Duodenal mucosa (tissue), 2 donors: ENCODE results near the gene EPHA2.
A peak's percentile ranks its signal among the peaks of the same experiment; 100 is the strongest.

Source experiments
- H3K27ac ChIP-seq: one replicate; pipeline ENCODE4 v1.7.0; 2013; ENCODE audit warnings: low read depth, low read length
- H3K27me3 ChIP-seq, 2 donors: one replicate each; pipeline ENCODE4 v1.7.0; 2013; ENCODE audit warnings: low read length in 2 of 2, control low read depth in 1 of 2; ENCODE audit not compliant: insufficient read depth in 2 of 2, control insufficient read depth in 1 of 2
- H3K36me3 ChIP-seq, 2 donors: one replicate each; pipeline ENCODE4 v1.7.0; 2013; ENCODE audit warnings: low read length in 2 of 2, control low read depth in 1 of 2; ENCODE audit not compliant: insufficient read depth in 2 of 2, control insufficient read depth in 1 of 2
- H3K4me1 ChIP-seq, 2 donors: one replicate each; pipeline ENCODE4 v1.7.0; 2013; ENCODE audit warnings: low read length in 2 of 2, control low read depth in 1 of 2; ENCODE audit not compliant: insufficient read depth in 2 of 2, control insufficient read depth in 1 of 2
- H3K4me3 ChIP-seq, 2 donors: one replicate each; pipeline ENCODE4 v1.7.0; 2013; ENCODE audit warnings: low read length in 2 of 2, low read depth in 1 of 2
- H3K9ac ChIP-seq, 2 donors: one replicate each; pipeline ENCODE4 v1.7.0; 2013; ENCODE audit warnings: low read length in 2 of 2, low read depth in 1 of 2
- H3K9me3 ChIP-seq, 2 donors: one replicate each; pipeline ENCODE4 v1.7.0; 2013; ENCODE audit warnings: low read length in 2 of 2, control low read depth in 1 of 2; ENCODE audit not compliant: control insufficient read depth in 1 of 2

The EPHA2 gene

GRCh38 chr1:16161717-16162116, 5.8 kb upstream of the EPHA2 start:
- peak overlapping the region in 1 of 2 donors; percentile 1 for H3K9ac ChIP-seq
- no peaks in the 10 kb centered on the region for H3K36me3 ChIP-seq
- peaks cover 16 to 30% of the 10 kb centered on the region in 2 donors for H3K4me1 ChIP-seq
- no peak overlapping the region for H3K27ac ChIP-seq
- H3K4me3 ChIP-seq: no peak overlapping the region
- no peaks in the 10 kb centered on the region for H3K9me3 ChIP-seq
- H3K27me3 ChIP-seq: no peaks in the 10 kb centered on the region

DNA sequence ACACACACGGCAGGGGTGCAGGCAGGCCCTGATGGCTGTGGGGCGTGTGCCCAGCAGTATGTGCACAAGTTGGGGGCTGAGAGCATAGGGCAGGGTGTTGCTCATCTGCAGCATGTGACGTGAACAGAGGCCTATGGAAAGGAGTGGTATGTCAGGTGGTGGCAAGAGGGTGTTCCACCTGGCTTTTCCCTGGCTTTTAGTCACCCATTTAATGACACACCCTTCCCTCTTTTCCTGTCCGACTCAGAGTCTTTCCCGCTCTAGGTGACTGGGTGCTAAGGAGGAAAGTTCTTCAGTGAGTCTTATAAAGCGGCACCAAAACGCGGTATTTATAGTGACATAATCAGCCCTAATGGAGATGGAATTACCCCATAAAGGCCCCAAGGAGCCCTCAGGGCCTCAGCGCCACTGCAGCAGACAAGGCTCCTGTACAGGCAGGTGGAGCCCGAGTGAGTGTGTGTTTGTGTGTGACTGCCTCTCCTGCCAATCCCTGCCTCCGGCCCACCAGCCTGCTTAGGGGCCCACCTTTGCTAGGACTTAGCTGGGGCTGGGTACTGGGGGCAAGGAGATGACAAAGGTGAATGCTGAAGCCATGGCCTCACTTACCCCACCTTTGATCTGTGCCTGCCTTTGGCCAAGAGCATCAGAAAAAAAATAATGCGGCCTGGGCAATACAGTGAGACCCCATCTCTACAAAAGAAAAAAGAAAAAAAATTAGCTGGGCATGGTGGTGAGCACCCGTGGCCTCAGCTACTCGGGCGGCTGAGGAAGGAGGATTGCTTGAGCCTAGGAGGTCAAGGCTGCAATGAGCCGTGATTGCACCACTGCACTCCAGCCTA, 3.3 kb upstream of the EPHA2 start:
- Histone ChIP-seq H3K9ac (peak overlapping the region in 1 of 2 donors; percentile 8), H3K4me3 (no peak overlapping the region), H3K27me3 (no peaks in the 10 kb centered on the region), H3K4me1 (peaks cover 16 to 32% of the 10 kb centered on the region in 2 donors), H3K36me3 (no peaks in the 10 kb centered on the region), H3K27ac (no peak overlapping the region), H3K9me3 (no peaks in the 10 kb centered on the region)

DNA sequence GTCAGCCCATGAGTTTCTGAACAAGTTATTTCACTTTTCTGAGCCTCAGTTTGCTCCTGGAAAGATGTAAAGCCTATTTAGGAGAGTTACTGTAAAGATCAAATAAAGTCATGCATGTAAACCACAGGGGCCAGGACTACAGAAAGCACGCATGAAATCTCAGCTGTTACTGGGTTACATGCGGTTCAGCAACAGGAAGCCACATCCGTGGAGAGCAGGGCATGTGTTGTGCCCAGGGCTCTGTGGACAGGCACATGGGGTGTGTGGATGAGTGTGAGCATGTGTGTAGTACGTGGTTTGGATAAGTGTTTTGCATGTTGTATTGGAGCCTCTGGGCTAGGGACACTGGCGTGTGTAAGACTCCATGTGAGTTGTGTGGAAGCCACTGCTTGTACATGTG, 2.2 kb upstream of the EPHA2 start:
- Histone ChIP-seq H3K9ac (no peak overlapping the region), H3K36me3 (no peaks in the 10 kb centered on the region), H3K4me3 (no peak overlapping the region), H3K27me3 (peaks cover 0 to 3% of the 10 kb centered on the region in 2 donors), H3K4me1 (peaks cover 28 to 43% of the 10 kb centered on the region in 2 donors), H3K27ac (no peak overlapping the region), H3K9me3 (no peaks in the 10 kb centered on the region)

DNA sequence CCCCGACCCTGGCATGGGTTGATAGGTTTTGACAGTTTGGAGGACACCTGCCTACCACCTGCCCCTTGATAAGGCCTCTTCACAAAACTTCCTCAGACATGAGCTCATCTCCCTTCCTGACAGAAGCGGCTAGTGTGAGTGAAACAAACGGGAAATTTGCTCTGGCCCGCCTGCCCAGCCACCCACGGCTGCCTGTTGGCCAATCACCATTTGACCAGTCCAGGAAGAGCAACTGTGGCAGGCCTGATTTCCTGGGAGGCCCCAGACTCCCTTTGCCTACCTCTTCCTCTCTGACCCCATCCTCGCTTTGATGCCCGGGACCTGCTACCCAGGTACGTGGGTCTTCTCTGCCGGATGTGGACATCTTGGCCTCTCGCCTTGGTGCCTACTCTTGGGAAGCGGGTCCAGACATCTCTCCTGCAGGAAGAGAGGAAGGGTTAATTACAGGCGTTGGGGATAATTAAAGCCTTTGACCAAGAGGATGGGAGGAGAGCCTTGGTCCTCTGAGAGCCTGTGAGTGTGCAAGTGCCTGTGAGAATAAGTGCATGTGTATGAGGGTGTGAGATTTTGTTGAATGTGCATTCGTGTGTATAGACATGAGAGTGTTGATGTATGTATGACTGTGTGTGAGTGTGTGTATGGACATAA, 1.1 kb upstream of the EPHA2 start:
- Histone ChIP-seq H3K9me3 (no peaks in the 10 kb centered on the region), H3K27me3 (peaks cover 0 to 3% of the 10 kb centered on the region in 2 donors), H3K9ac (no peak overlapping the region), H3K27ac (no peak overlapping the region), H3K4me3 (no peak overlapping the region), H3K4me1 (peaks cover 25 to 37% of the 10 kb centered on the region in 2 donors), H3K36me3 (no peaks in the 10 kb centered on the region)

GRCh38 chr1:16153999-16154673, 1.7 kb downstream of the EPHA2 start:
- peaks cover 31 to 35% of the 10 kb centered on the region in 2 donors for H3K4me1 ChIP-seq
- H3K27me3 ChIP-seq: peaks cover 0 to 3% of the 10 kb centered on the region in 2 donors
- no peaks in the 10 kb centered on the region for H3K9me3 ChIP-seq
- H3K4me3 ChIP-seq: peak overlapping the region; percentile 77
- H3K36me3 ChIP-seq: peaks cover under 1 to 21% of the 10 kb centered on the region in 2 donors
- H3K9ac ChIP-seq: peak overlapping the region; percentile 81 to 83
- H3K27ac ChIP-seq: peak overlapping the region; percentile 58

- H3K27ac ChIP-seq: peak overlapping the region; percentile 43
- H3K27me3 ChIP-seq: peaks cover 0 to 3% of the 10 kb centered on the region in 2 donors
- H3K9me3 ChIP-seq: no peaks in the 10 kb centered on the region
- H3K36me3 ChIP-seq: peaks cover 7 to 29% of the 10 kb centered on the region in 2 donors
- peak overlapping the region; percentile 77 for H3K4me3 ChIP-seq
- peak overlapping the region; percentile 15 to 83 for H3K9ac ChIP-seq
- peaks cover 25 to 28% of the 10 kb centered on the region in 2 donors for H3K4me1 ChIP-seq
Measured at GRCh38 chr1:16153096-16153998, 2.5 kb downstream of the EPHA2 start.

- H3K4me3 ChIP-seq: peak overlapping the region; percentile 77
- H3K4me1 ChIP-seq: peaks cover 24 to 25% of the 10 kb centered on the region in 2 donors
- peak overlapping the region; percentile 15 to 83 for H3K9ac ChIP-seq
- peak overlapping the region; percentile 43 for H3K27ac ChIP-seq
- H3K27me3 ChIP-seq: peaks cover 0 to 3% of the 10 kb centered on the region in 2 donors
- H3K36me3 ChIP-seq: peaks cover 13 to 37% of the 10 kb centered on the region in 2 donors
- no peaks in the 10 kb centered on the region for H3K9me3 ChIP-seq
Measured at GRCh38 chr1:16152481-16153087, 3.3 kb downstream of the EPHA2 start.

DNA sequence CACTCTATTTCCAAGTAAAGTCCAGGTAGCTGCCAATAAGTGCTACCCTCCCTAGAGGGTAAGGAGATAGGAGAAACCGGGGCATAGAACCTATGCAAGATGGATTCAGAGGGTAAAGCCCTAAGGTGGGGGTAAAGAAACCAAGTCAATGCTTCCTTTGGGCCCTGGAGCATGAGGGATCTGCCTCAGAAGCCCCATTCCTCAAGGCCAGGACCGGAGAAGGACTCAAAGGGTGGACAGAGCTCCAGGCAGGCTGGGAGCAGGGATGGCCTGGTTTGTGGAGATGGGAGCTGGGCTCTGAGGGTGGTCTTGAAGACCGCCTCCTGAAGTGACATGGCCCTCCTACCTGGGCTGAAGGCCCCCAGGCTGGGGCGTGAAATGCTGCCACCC, 3.9 kb downstream of the EPHA2 start:
- peaks cover 24 to 27% of the 10 kb centered on the region in 2 donors for H3K4me1 ChIP-seq
- H3K4me3 ChIP-seq: no peak overlapping the region
- H3K9me3 ChIP-seq: no peaks in the 10 kb centered on the region
- H3K27me3 ChIP-seq: peaks cover 0 to 3% of the 10 kb centered on the region in 2 donors
- H3K9ac ChIP-seq: peak overlapping the region in 1 of 2 donors; percentile 16
- H3K36me3 ChIP-seq: peaks cover 17 to 40% of the 10 kb centered on the region in 2 donors
- H3K27ac ChIP-seq: no peak overlapping the region
